GM12873 (cell line): ENCODE data around the gene CCM2.

Experiments used
- CTCF ChIP-seq: IDR thresholded peaks from 2 replicates; pipeline ENCODE4 v1.5.1; 2012; ENCODE audit warnings: low read depth, mild to moderate bottlenecking, moderate library complexity, low read length, control low read depth; ENCODE audit not compliant: insufficient read depth; ENCODE audit errors: missing control alignments

The CCM2 gene

GRCh38 chr7:44979481-44980392, 20.3 kb upstream of the CCM2 start:
- peak; percentile 63 for TF ChIP-seq CTCF

GRCh38 chr7:44980393-44981034, 19.5 kb upstream of the CCM2 start:
- TF ChIP-seq CTCF = no peak

- no peak for TF ChIP-seq CTCF
Measured at GRCh38 chr7:44981035-44981706, 18.8 kb upstream of the CCM2 start.

GRCh38 chr7:44982535-44982923, 17.5 kb upstream of the CCM2 start:
- no peak for TF ChIP-seq CTCF

GRCh38 chr7:44982970-44983369, 17.0 kb upstream of the CCM2 start:
- no peak for TF ChIP-seq CTCF

GRCh38 chr7:44983742-44984477, 16.1 kb upstream of the CCM2 start:
- TF ChIP-seq CTCF = no peak

- no peak for TF ChIP-seq CTCF
Measured at GRCh38 chr7:44984478-44984758, 15.6 kb upstream of the CCM2 start.
